Measurements from ENCODE around the gene PIGS.
"Not testable (repeated sequence)": the region's sequence is repeated elsewhere in the genome, so short reads cannot be mapped to it uniquely, and the experiment has no call there.

Gene PIGS

DNA sequence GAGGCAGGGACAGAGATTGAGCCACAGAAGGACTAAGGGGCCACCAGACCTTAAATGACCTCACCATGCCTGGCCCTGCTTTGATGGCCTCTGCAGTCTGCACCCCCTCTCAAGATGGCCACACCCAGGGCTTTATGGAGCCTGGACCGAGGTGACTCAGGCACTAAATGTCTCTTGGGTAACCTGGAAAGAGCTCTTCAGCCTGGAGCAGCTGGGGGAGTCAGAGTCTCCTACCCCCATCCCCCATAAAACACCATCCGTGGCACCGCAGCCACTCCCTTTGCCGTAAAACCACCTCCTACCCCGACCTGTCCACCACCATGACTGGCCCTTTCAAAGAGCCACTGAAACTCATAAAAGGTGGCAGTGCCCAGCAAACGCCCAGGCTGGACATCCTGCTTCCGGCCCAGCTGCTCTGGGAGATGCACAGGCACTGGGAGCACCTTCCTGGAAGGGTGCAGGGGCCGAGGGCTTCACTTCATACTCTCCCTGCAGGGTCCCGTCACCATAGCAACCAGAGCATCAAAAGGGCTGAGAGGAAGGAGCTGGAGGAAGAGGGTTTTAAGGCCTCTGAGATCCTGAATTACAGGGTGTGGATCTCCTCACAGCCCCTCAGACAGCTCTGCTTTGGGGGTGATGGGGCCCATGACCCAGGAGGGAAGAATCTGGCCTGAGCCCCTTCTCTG lies 42.9 kb downstream of the PIGS start:
- DNase-seq = no peak

DNA sequence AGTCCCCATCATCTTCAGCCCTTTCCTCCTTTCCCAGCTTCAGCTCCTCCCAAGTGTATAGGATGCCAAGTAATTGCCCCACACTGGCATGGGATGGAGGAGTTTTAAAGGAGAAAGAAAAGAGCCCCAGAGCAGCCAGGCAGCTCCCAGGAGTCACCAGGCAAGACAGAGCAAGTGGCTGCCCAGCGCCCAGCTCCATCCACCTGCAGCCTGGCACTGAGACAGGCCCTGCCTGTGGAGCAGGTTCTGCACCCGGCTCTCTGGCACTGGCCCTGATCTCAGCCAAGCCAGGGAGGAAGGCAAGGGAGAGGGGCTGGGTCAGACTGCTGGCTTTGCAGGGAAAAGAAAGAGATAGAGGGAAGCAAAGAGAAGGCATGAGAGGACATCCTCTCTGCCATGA lies 43.5 kb downstream of the PIGS start:
- DNase-seq = no peak

DNA sequence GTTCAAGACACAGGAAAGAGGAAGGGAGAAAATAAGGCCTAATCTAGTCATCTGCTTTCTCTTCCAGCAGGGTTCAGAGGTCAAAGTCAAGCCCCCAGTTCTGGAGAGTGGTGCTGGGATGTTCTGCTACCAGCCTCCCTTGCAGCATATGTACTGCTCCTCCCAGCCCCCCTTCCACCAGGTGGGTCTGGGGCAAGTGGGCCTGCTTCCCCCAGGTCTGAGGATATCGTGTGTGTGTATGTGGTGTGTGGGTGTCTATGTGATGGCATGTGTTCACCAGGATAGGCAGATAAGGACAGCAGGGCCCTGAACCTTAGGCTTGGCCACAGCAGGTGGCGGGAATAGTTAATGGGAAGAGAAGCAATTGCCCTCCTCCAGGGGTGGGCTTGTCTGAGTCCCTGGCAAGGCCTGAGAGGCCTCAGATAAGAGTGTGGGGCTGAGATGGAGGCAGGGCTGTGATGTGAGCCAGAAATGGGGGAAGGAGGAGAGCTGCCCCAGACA lies 44.1 kb downstream of the PIGS start:
- DNase-seq = no peak

DNA sequence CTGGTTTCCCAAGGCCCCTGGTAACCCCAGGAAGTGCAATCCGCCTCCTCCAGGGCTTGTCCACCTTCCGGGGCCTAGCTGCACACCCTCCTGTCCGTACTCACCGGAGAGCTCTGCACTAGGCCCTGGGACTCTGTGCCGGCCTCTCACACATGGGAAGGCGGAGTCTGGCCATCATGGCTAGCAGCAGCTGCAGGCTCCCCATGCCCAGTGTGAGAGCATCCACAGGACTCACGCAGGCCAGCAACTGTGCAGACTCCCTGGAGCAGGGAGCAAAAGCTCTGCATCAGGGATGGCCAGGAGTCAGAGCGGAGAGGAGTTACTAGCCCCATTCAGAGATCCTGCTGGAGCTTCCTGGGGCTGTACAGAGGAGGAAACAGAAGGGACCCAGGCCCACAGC lies 44.9 kb downstream of the PIGS start:
- no peak for DNase-seq

DNA sequence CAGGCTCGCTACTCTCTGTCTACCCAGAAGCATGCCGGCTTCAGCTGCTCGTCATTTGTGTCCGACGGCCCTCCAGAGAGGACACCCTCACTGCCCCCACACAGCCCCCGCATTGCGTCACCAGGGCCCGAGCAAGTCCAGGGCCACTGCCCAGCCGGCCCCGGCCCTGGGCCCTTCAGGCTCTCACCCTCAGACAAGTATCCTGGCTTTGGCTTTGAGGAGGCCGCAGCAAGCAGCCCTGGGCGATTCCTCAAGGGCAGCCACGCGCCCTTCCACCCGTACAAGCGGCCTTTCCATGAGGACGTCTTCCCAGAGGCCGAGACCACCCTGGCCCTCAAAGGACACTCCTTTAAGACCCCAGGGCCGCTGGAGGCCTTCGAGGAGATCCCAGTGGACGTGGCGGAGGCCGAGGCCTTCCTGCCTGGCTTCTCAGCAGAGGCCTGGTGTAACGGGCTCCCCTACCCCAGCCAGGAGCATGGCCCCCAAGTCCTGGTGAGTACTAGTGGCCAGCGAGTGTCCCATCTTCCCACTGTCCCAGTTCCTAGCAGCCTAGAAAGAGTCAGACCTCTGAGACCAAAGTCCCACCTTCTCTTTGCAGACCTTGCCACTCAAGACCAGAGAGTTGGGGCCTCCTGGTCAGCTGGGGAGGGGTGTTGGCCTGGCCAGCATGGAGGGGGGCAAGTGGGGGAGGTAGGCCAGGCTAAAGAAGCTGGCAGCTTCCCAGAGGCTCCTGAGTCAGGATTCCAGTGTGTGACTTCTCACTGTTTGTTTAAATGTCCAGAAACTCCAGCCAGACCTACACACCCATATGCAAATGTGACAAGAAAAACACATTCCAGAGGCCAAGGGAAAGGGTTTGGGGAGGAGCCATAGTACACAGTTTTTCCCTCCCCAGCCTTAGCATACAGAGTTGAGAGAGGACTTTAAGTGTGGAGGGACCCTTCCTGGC lies 46.6 kb downstream of the PIGS start:
- no peak for DNase-seq

DNA sequence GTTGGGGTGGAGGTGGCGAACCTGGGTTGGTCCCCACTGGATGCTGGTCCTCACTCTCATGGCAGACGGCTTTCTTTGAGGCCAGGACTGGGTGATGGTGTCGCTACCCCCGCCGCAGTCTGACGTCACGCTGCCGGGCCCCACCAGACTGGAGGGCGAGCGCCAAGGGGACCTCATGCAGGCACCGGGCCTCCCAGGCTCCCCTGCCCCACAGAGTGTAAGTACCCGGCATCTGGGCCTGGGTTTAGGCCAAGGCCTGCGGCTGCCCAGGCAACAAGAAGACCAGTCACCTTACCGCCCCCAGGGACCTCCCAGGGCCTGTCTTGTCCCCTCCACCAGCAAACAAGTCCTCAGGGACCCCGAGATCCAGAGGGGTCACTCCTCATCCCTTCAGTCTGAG lies 47.4 kb downstream of the PIGS start:
- no peak for DNase-seq

- DNase-seq = no peak
Measured at GRCh38 chr17:28523186-28523585, 48.1 kb downstream of the PIGS start.

GRCh38 chr17:28522281-28522680 lies 49.0 kb downstream of the PIGS start:
- not testable (repeated sequence) for DNase-seq

GRCh38 chr17:28521311-28522085 lies 49.8 kb downstream of the PIGS start:
- no peak for DNase-seq

GRCh38 chr17:28520687-28521086 lies 50.6 kb downstream of the PIGS start:
- DNase-seq = no peak

DNA sequence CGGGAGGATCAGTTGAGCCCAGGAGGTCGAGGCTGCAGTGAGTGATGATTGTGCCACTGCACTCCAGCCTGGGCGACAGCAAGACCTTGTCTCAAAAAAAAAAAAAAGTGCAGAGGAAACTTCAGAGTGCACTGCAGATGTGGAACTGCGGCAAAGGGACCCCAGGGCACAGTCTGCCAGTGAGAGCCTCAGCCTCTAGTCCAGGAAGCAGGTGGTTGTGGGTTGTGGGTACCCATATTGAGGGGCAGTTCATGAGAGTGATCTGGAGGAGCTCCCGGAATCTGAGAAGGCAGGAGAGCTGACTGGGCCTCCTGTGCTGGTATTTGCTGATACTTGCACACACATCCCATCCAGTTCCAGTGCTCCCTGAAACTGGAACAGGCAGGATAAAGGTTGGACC lies 52.1 kb downstream of the PIGS start:
- no peak for DNase-seq

GRCh38 chr17:28518578-28518977 lies 52.7 kb downstream of the PIGS start:
- no peak for DNase-seq

GRCh38 chr17:28518132-28518531 lies 53.2 kb downstream of the PIGS start:
- DNase-seq = no peak

- no peak for DNase-seq
Measured at GRCh38 chr17:28515518-28515917, 55.8 kb downstream of the PIGS start.

DNA sequence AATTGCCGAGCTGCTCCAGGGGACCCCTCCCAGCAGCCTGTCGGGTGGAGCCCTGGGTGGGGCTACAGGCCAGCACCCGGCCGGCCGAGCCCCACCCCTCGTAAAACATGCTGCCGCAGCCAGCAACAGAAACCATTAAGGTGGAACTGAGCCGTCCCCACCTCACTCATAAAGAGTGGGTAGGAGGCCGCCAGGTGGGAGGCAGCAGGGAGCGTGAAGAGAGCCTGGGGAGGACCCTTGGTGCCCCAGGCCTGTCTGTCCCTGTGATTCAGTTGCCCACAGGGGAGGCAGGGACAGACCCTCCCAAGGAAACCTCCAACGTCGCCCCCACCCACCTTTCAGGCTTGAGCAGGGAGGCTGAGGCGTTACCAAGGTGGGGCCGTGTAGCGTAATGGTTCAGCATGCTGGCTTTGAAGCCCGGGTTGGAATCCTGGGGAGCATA lies 56.7 kb downstream of the PIGS start:
- DNase-seq = no peak

DNA sequence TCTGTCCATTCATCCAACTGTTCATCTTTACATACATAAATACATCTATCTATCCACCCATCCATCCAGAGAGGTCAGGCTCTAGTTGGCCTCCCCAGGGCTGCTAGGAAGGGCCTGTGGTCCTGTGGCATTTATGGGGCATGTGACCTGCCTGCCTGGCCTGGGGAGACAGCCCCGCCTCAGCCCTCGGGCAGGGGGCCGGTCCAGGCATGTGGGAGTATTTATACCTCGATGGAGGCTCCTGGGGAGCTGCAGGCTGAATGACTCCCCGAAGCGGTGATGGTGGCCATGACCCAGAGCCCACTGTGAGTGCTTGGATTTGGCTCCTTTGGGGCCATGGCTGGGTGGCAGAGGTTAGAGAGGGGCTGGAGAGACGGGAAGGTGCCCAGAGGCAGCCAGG lies 57.8 kb downstream of the PIGS start:
- no peak for DNase-seq

GRCh38 chr17:28511858-28512461 lies 59.4 kb downstream of the PIGS start:
- DNase-seq = no peak

DNA sequence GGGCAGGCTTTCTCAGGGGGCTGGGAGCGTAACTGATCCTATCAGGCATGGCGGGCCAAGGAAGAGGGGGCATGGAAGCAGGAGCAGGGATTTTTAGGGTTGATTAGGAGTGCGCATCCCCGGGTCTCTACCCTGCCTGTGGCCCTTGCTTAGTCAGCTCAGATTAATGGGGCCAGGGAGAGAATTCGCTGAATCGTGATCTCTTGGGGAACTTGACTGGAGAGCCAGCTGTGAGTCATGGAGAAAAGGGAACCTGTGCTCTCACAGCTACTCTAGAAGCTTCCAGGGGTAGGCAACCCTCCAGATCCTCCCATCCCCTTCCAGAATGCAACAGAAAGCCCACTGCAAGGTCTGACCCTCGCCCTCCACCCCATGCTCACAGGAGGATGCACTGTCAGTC lies 61.5 kb downstream of the PIGS start:
- no peak for DNase-seq

- DNase-seq = no peak
Measured at GRCh38 chr17:28508211-28508724, 63.1 kb downstream of the PIGS start.

GRCh38 chr17:28507567-28508203 lies 63.6 kb downstream of the PIGS start:
- DNase-seq = no peak

- DNase-seq = no peak
Measured at GRCh38 chr17:28506763-28507487, 64.4 kb downstream of the PIGS start.
